GM12878 (cell line): ENCODE results near the gene EFNA3. TPM values are rescaled to one million over a fixed set of nuclear protein-coding genes. Genes with fewer than 3 reads are reported as not detected.

Experiments used
- ATAC-seq: fragments of 200-7000 bp; cut with Tn5 transposase; 3 replicates; pipeline ENCODE4 v1.9.1; 2020; ENCODE audit warnings: mild to moderate bottlenecking, moderate library complexity
- BruUV-seq: library from RNA; stranded (reverse); fragments of 400-500 nt; replicated peaks from 2 replicates; lab custom pipeline; 2021; lab: Mats Ljungman, UMichigan
- CTCF ChIA-PET: fragments of 300-600 bp; sonication (Branson Sonifier 250); formaldehyde crosslinking; extraction: SDS; loops from one replicate; lab custom pipeline; 2021; ENCODE audit warnings: inconsistent platforms; lab: Yijun Ruan, JAX
- POLR2A ChIA-PET: fragments of 350-600 bp; formaldehyde crosslinking; extraction: SDS; loops from one replicate; lab custom pipeline; 2021; ENCODE audit warnings: inconsistent platforms; lab: Charles Lee
- RAD21 ChIA-PET: fragments of 300-600 bp; sonication (Branson Sonifier 250); formaldehyde crosslinking; loops from one replicate; lab custom pipeline; 2023; ENCODE audit warnings: antibody characterized with exemption; ENCODE audit not compliant: unreplicated experiment; lab: Charles Lee
- SMC1A ChIA-PET: fragments of 300-600 bp; sonication (Branson Sonifier 250); formaldehyde crosslinking; loops from one replicate; lab custom pipeline; 2023; ENCODE audit not compliant: unreplicated experiment, uncharacterized antibody; lab: Charles Lee
- DNase-seq: peaks from one replicate; pipeline ENCODE4 v3.0.0-alpha.2; 2011; ENCODE audit warnings: low read depth, low spot score
- FAIRE-seq: peaks from 3 replicates; lab custom pipeline; 2011; peaks lifted over from hg19 to GRCh38; lab: Jason Lieb, UNC
- H2AFZ ChIP-seq: 2 replicates; pipeline ENCODE4 v1.6.0; 2011; ENCODE audit warnings: low read depth, low read length, control low read depth; ENCODE audit not compliant: control insufficient read depth
- H3K27ac ChIP-seq: 2 replicates; pipeline ENCODE4 v1.5.1; 2011; ENCODE audit warnings: control low read depth; ENCODE audit not compliant: control insufficient read depth, insufficient read depth
- H3K27me3 ChIP-seq, 2 experiments: replicated peaks in 1 of 2; 2 replicates each; pipeline versions ENCODE4 v1.6.0 to v1.6.1; 2011; ENCODE audit warnings: low read length in 1 of 2; ENCODE audit not compliant: control insufficient read depth in 2 of 2, insufficient read depth in 2 of 2
- H3K36me3 ChIP-seq, 2 experiments: 2 replicates each; pipeline ENCODE4 v1.5.1; 2011; ENCODE audit warnings: low read length in 1 of 2; ENCODE audit not compliant: control insufficient read depth in 2 of 2, insufficient read depth in 2 of 2
- H3K4me1 ChIP-seq: 2 replicates; pipeline ENCODE4 v1.6.1; 2011; ENCODE audit warnings: mild to moderate bottlenecking, low read length, moderate library complexity, mixed read lengths; ENCODE audit not compliant: control insufficient read depth, insufficient read depth
- H3K4me2 ChIP-seq: 2 replicates; pipeline ENCODE4 v1.6.0; 2011; ENCODE audit warnings: control low read depth; ENCODE audit not compliant: control insufficient read depth, insufficient read depth
- H3K4me3 ChIP-seq: fragments of 200-600 bp; sonication (generic); 2 replicates; pipeline ENCODE4 v1.5.1; 2016
- H3K79me2 ChIP-seq: 2 replicates; pipeline ENCODE4 v1.6.0; 2011; ENCODE audit warnings: low read length; ENCODE audit not compliant: control insufficient read depth, insufficient read depth
- H3K9ac ChIP-seq: 2 replicates; pipeline ENCODE4 v1.8.0; 2011; ENCODE audit warnings: low read length, control low read depth, mixed read lengths; ENCODE audit not compliant: control insufficient read depth, insufficient read depth
- H3K9me3 ChIP-seq: replicated peaks from 3 replicates; pipeline ENCODE4 v1.5.1; 2011; ENCODE audit warnings: mild to moderate bottlenecking, low read length; ENCODE audit not compliant: control insufficient read depth, insufficient read depth
- H4K20me1 ChIP-seq: 2 replicates; pipeline ENCODE4 v1.6.0; 2011; ENCODE audit not compliant: control insufficient read depth, insufficient read depth
- BMI1 ChIP-seq: fragments of 450-650 bp; IDR thresholded peaks from 2 replicates; pipeline ENCODE4 v1.6.1; 2016; ENCODE audit warnings: mild to moderate bottlenecking, moderate library complexity, borderline replicate concordance
- CBFB ChIP-seq: IDR thresholded peaks from 2 replicates; pipeline ENCODE4 v1.6.1; 2016; ENCODE audit warnings: antibody characterized with exemption, low read depth
- DPF2 ChIP-seq: fragments of 450-650 bp; IDR thresholded peaks from 2 replicates; pipeline ENCODE4 v1.6.1; 2017; ENCODE audit warnings: mild to moderate bottlenecking
- E2F8 ChIP-seq: fragments of 450-650 bp; IDR thresholded peaks from 2 replicates; pipeline ENCODE4 v1.6.1; 2018; ENCODE audit warnings: mild to moderate bottlenecking, low read depth, moderate library complexity; ENCODE audit not compliant: partially characterized antibody
- EED ChIP-seq: sonication (generic); IDR thresholded peaks from 2 replicates; pipeline ENCODE4 v1.6.1; 2016; ENCODE audit warnings: antibody characterized with exemption, low read depth
- HDAC2 ChIP-seq: fragments of 200-600 bp; sonication (generic); IDR thresholded peaks from 2 replicates; pipeline ENCODE4 v1.6.1; 2017
- LARP7 ChIP-seq: fragments of 450-650 bp; IDR thresholded peaks from 2 replicates; pipeline ENCODE4 v1.6.1; 2017; ENCODE audit warnings: mild to moderate bottlenecking
- MEF2B ChIP-seq: fragments of 450-650 bp; IDR thresholded peaks from 2 replicates; pipeline ENCODE4 v1.6.1; 2018; ENCODE audit warnings: mild to moderate bottlenecking, moderate library complexity; ENCODE audit not compliant: partially characterized antibody, poor library complexity, severe bottlenecking
- NFXL1 ChIP-seq: fragments of 450-650 bp; IDR thresholded peaks from 2 replicates; pipeline ENCODE4 v1.6.1; 2017; ENCODE audit warnings: antibody characterized with exemption, mild to moderate bottlenecking, borderline replicate concordance
- NR2C1 ChIP-seq: fragments of 450-650 bp; IDR thresholded peaks from 2 replicates; pipeline ENCODE4 v1.6.1; 2017; ENCODE audit warnings: antibody characterized with exemption, mild to moderate bottlenecking, moderate library complexity
- POLR2A ChIP-seq: IDR thresholded peaks from 2 replicates; pipeline ENCODE4 v1.6.1; 2011; ENCODE audit warnings: low read depth, mild to moderate bottlenecking, low read length
- SREBF2 ChIP-seq: IDR thresholded peaks from 2 replicates; pipeline ENCODE4 v1.6.1; 2012; ENCODE audit warnings: mild to moderate bottlenecking, low read length
- SUZ12 ChIP-seq: fragments of 200-600 bp; sonication (generic); IDR thresholded peaks from one replicate; pipeline ENCODE4 v1.6.1; 2018; ENCODE audit warnings: antibody characterized with exemption, mild to moderate bottlenecking; ENCODE audit not compliant: unreplicated experiment
- TCF7 ChIP-seq: IDR thresholded peaks from 2 replicates; pipeline ENCODE4 v1.6.1; 2014; ENCODE audit warnings: antibody characterized with exemption, borderline replicate concordance
- WRNIP1 ChIP-seq: IDR thresholded peaks from 2 replicates; pipeline ENCODE4 v1.6.1; 2011; ENCODE audit warnings: low read depth, low read length, improper control_type of control experiment, borderline replicate concordance
- ZBTB40 ChIP-seq: fragments of 450-650 bp; IDR thresholded peaks from 2 replicates; pipeline ENCODE4 v1.6.1; 2016; ENCODE audit warnings: mild to moderate bottlenecking, moderate library complexity, borderline replicate concordance
- ZZZ3 ChIP-seq: IDR thresholded peaks from 2 replicates; pipeline ENCODE4 v1.6.1; 2011; ENCODE audit warnings: low read depth; ENCODE audit not compliant: control insufficient read depth, insufficient read length
- WGBS: methylation state at CpG from one replicate; pipeline ENCODE4 v1.1.6; 2016; ENCODE audit warnings: low lambda C conversion rate; ENCODE audit not compliant: insufficient replicate concordance, insufficient coverage; ENCODE audit errors: missing lambda C conversion rate; 5-methylcytosine and 5-hydroxymethylcytosine counted together
- in situ Hi-C: fragments of 300-500 bp; cut with MboI; formaldehyde crosslinking; loops from 9 replicates; pipeline ENCODE4 v1.14.3; 2018; ENCODE audit warnings: mixed read lengths
- intact Hi-C: fragments of 100-400 bp; cut with micrococcal nuclease; formaldehyde crosslinking; loops from one replicate; pipeline ENCODE4 v1.14.2; 2022; ENCODE audit not compliant: unreplicated experiment
- polyA plus RNA-seq, 11 experiments: library from polyadenylated mRNA; depleted of rRNA in 4 of 11; unstranded in 6 of 11; stranded (reverse) in 5 of 11; fragments of >200 nt; fragmentation: Nextera tagmentation in 4 of 11; fragmentation: Illumina TruSeq in 1 of 11; extraction: Ambion mirVana in 4 of 11; extraction: Trizol in 1 of 11; gene quantifications; 1 replicate in 1 of 11; 2 replicates in 10 of 11; pipeline versions ENCODE4 v1.2.1 to v1.2.3, GENCODE V29; 2011 to 2016; ENCODE audit warnings: inconsistent platforms in 2 of 11, missing spikeins in 2 of 11, low read depth in 1 of 11
- total RNA-seq, 4 experiments: library from RNA; depleted of rRNA in 3 of 4; stranded (reverse); fragments of >200 nt in 3 of 4; fragmentation: Illumina TruSeq in 1 of 4; extraction: Trizol in 1 of 4; gene quantifications; 2 replicates each; pipeline versions ENCODE4 v1.2.1 to v1.2.3, GENCODE V29; 2013 to 2021

The EFNA3 gene
- total and polyA plus RNA-seq, 10 of the 15 experiments (the other 5 are each of a cell fraction or from before 2014, with no cell fraction given), result 0.08 to 5.4 (median 1.1) TPM

GRCh38 chr1:155121249-155121648 lies 42.6 kb downstream of the EFNA3 start (continued):
- no peak for TF ChIP-seq ZBTB40
- TF ChIP-seq, all 136 proteins: peak for 0

DNA sequence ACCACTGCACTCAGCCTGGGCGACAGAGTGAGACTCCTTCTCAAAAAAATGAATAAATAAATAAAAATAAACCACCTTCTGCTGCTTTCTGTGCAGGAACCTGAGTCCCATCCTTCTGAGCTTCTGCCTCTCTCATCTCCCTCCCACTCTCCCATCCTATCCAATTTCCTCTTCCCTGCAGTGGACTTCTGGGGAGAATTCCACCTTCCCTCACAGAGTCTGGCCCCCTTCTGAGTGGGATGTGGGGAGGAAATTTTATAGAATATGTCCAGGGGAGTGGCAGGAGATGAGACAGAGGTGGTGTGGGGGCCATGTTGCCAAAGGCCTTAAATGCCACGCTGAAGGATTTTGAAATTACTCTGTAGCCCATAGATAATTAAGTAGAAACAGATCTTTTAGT lies 43.7 kb downstream of the EFNA3 start:
- in situ Hi-C loops (no loop called here), intact Hi-C loops (no loop called here)
- Histone ChIP-seq H3K27me3 (peaks cover 3 to 11% of the 10 kb centered on the region in 2 experiments), H3K9me3 (no peaks in the 10 kb centered on the region), H3K4me1 (peaks cover 10% of the 10 kb centered on the region), H3K79me2 (no peaks in the 10 kb centered on the region), H2AFZ (no peak overlapping the region), H4K20me1 (no peaks in the 10 kb centered on the region), H3K9ac (no peak overlapping the region), H3K4me2 (no peak overlapping the region), H3K36me3 (no peaks in the 10 kb centered on the region), H3K27ac (no peak overlapping the region), H3K4me3 (no peak overlapping the region)
- ChIA-PET RAD21 (no interaction called here), POLR2A (no interaction called here), SMC1A (interaction anchor here (0.8 to 1.2 kb wide), 2 partner anchors 27 to 51 kb away, joined by 4 read pairs; partner anchors contain the start of gene KRTCAP2), CTCF (interaction anchor here (0.6 to 1.6 kb wide), 5 partner anchors 31 to 382 kb away, joined by 3 to 5 read pairs (median 4); no protein-coding TSS in a partner anchor)
- BruUV-seq, result no TSS peak
- DNase-seq (no peak), ATAC-seq (no peak), FAIRE-seq (no peak)
- TF ChIP-seq SREBF2, result no peak
- TF ChIP-seq SUZ12, result no peak
- TF ChIP-seq E2F8, result no peak
- no peak for TF ChIP-seq POLR2A
- TF ChIP-seq DPF2, result no peak
- TF ChIP-seq NR2C1, result no peak
- TF ChIP-seq ZZZ3, result no peak
- TF ChIP-seq HDAC2, result no peak
- TF ChIP-seq WRNIP1, result no peak
- TF ChIP-seq NFXL1, result no peak
- no peak for TF ChIP-seq EED
- TF ChIP-seq BMI1, result no peak
- no peak for TF ChIP-seq LARP7
- no peak for TF ChIP-seq MEF2B
- TF ChIP-seq TCF7, result no peak
- no peak for TF ChIP-seq CBFB
- WGBS, result 22% methylated on average over 2 of the region's 2 CpGs
